Neural progenitor cell (in vitro differentiated cells): ENCODE results near the gene DCUN1D4. TPM values are rescaled to one million over a fixed set of nuclear protein-coding genes. Genes with fewer than 3 reads are reported as not detected.
A peak's percentile ranks its signal among the peaks of the same experiment; 100 is the strongest.

Source experiments
- DNase-seq: peaks from one replicate; pipeline ENCODE4 v3.0.0-alpha.2; 2016; ENCODE audit warnings: low spot score
- H2AFZ ChIP-seq: fragments of 200-600 bp; sonication (generic); replicated peaks from 2 replicates; pipeline ENCODE4 v1.6.1; 2016; ENCODE audit warnings: antibody characterized with exemption
- H3F3A ChIP-seq: fragments of 200-600 bp; sonication (generic); 2 replicates; pipeline ENCODE4 v1.6.1; 2016; ENCODE audit warnings: antibody characterized with exemption, low read depth
- H3K27ac ChIP-seq: fragments of 200-600 bp; sonication (generic); 2 replicates; pipeline ENCODE4 v1.5.1; 2016; ENCODE audit warnings: mild to moderate bottlenecking
- H3K27me3 ChIP-seq: fragments of 200-600 bp; sonication (generic); 2 replicates; pipeline ENCODE4 v1.6.1; 2016; ENCODE audit warnings: mild to moderate bottlenecking, moderate library complexity
- H3K36me3 ChIP-seq: fragments of 200-600 bp; sonication (generic); 2 replicates; pipeline ENCODE4 v1.5.1; 2016
- H3K4me1 ChIP-seq: fragments of 200-600 bp; sonication (generic); 2 replicates; pipeline ENCODE4 v1.6.1; 2016; ENCODE audit warnings: mixed run types
- H3K4me2 ChIP-seq: fragments of 200-600 bp; sonication (generic); 2 replicates; pipeline ENCODE4 v1.6.1; 2016
- H3K4me3 ChIP-seq: fragments of 200-600 bp; sonication (generic); 2 replicates; pipeline ENCODE4 v1.5.1; 2016
- H3K79me2 ChIP-seq: fragments of 200-600 bp; sonication (generic); 2 replicates; pipeline ENCODE4 v1.6.1; 2016; ENCODE audit warnings: low read depth
- H3K9ac ChIP-seq: fragments of 200-600 bp; sonication (generic); 2 replicates; pipeline ENCODE4 v1.6.1; 2016
- H3K9me3 ChIP-seq: fragments of 200-600 bp; sonication (generic); 2 replicates; pipeline ENCODE4 v1.5.1; 2016; ENCODE audit warnings: low read depth
- H4K20me1 ChIP-seq: fragments of 200-600 bp; sonication (generic); 2 replicates; pipeline ENCODE4 v1.6.1; 2016; ENCODE audit warnings: low read depth
- H3K27ac Mint-ChIP-seq: 3 replicates; pipeline ENCODE4 v1.8.0; 2021; ENCODE audit warnings: mixed read lengths
- H3K27me3 Mint-ChIP-seq: 2 replicates; pipeline ENCODE4 v1.8.0; 2022; ENCODE audit warnings: low read depth, mild to moderate bottlenecking, inconsistent platforms, moderate library complexity, mixed read lengths; ENCODE audit not compliant: insufficient read depth
- H3K36me3 Mint-ChIP-seq: 3 replicates; pipeline ENCODE4 v1.8.0; 2021; ENCODE audit warnings: mixed read lengths
- H3K4me1 Mint-ChIP-seq: 3 replicates; pipeline ENCODE4 v1.8.0; 2021; ENCODE audit warnings: mixed read lengths
- H3K4me3 Mint-ChIP-seq: 3 replicates; pipeline ENCODE4 v1.8.0; 2021; ENCODE audit warnings: mild to moderate bottlenecking, moderate library complexity, mixed read lengths
- H3K9me3 Mint-ChIP-seq: 3 replicates; pipeline ENCODE4 v1.8.0; 2020; ENCODE audit warnings: mixed read lengths
- CTCF ChIP-seq: fragments of 200-600 bp; sonication (generic); IDR thresholded peaks from 2 replicates; pipeline ENCODE4 v1.5.1; 2017; ENCODE audit warnings: antibody characterized with exemption, mild to moderate bottlenecking
- EZH2 ChIP-seq: fragments of 200-600 bp; sonication (generic); IDR thresholded peaks from 2 replicates; pipeline ENCODE4 v1.6.1; 2017; ENCODE audit warnings: antibody characterized with exemption, mild to moderate bottlenecking, moderate library complexity
- EZH2phosphoT487 ChIP-seq: fragments of 200-600 bp; sonication (generic); IDR thresholded peaks from 2 replicates; pipeline ENCODE4 v1.6.1; 2017; ENCODE audit warnings: antibody characterized with exemption
- total RNA-seq: library from RNA; depleted of rRNA; stranded (reverse); fragments of >200 nt; gene quantifications from 2 replicates; pipeline ENCODE4 v1.2.3, GENCODE V29; 2015; ENCODE audit warnings: low replicate concordance

Gene DCUN1D4
- total RNA-seq, 1 donor from 2014 or later = 180 TPM

GRCh38 chr4:51840781-51841180, 2.2 kb upstream of the DCUN1D4 start:
- no peaks in the 10 kb centered on the region for H3K36me3 Mint-ChIP-seq
- H3K4me3 Mint-ChIP-seq = no peak overlapping the region
- Histone ChIP-seq H2AFZ (no peak overlapping the region), H3K27me3 (peaks cover 13% of the 10 kb centered on the region), H3K9ac (no peak overlapping the region), H3K79me2 (peaks cover 22% of the 10 kb centered on the region), H3K4me1 (peaks cover 25% of the 10 kb centered on the region), H3K4me2 (no peak overlapping the region), H3K27ac (no peak overlapping the region), H3K36me3 (no peaks in the 10 kb centered on the region), H4K20me1 (peaks cover 10% of the 10 kb centered on the region), H3F3A (peaks cover 21% of the 10 kb centered on the region), H3K4me3 (no peak overlapping the region), H3K9me3 (no peaks in the 10 kb centered on the region)
- peaks cover 9% of the 10 kb centered on the region for H3K27me3 Mint-ChIP-seq
- DNase-seq = no peak
- TF ChIP-seq CTCF = no peak
- TF ChIP-seq EZH2phosphoT487 = no peak
- no peak for TF ChIP-seq EZH2
- peaks cover 27% of the 10 kb centered on the region for H3K4me1 Mint-ChIP-seq
- no peak overlapping the region for H3K27ac Mint-ChIP-seq
- no peaks in the 10 kb centered on the region for H3K9me3 Mint-ChIP-seq

- Histone ChIP-seq H3K4me1 (peaks cover 29% of the 10 kb centered on the region), H3K36me3 (no peaks in the 10 kb centered on the region), H3K4me2 (peak overlapping the region; percentile 96), H3K79me2 (peaks cover 35% of the 10 kb centered on the region), H3K9me3 (no peaks in the 10 kb centered on the region), H3K27me3 (peaks cover 13% of the 10 kb centered on the region), H3F3A (peaks cover 21% of the 10 kb centered on the region), H4K20me1 (peaks cover 23% of the 10 kb centered on the region), H3K4me3 (peak overlapping the region; percentile 91), H3K27ac (no peak overlapping the region), H2AFZ (peak overlapping the region; percentile 90), H3K9ac (no peak overlapping the region)
- H3K4me1 Mint-ChIP-seq = peaks cover 18% of the 10 kb centered on the region
- DNase-seq = peak; percentile 53
- peak overlapping the region; percentile 95 for H3K4me3 Mint-ChIP-seq
- H3K36me3 Mint-ChIP-seq = no peaks in the 10 kb centered on the region
- peaks cover 9% of the 10 kb centered on the region for H3K27me3 Mint-ChIP-seq
- peak overlapping the region; percentile 55 for H3K27ac Mint-ChIP-seq
- no peaks in the 10 kb centered on the region for H3K9me3 Mint-ChIP-seq
- TF ChIP-seq CTCF (no peak), EZH2 (no peak), EZH2phosphoT487 (no peak)
Observed at GRCh38 chr4:51842167-51842553, 793 bp upstream of the DCUN1D4 start.

- peaks cover 1% of the 10 kb centered on the region for H3K36me3 Mint-ChIP-seq
- Histone ChIP-seq H3K27ac (peak overlapping the region; percentile 88), H3K4me1 (peaks cover 43% of the 10 kb centered on the region), H3K27me3 (peaks cover 13% of the 10 kb centered on the region), H3K4me3 (peak overlapping the region; percentile 91), H3K9me3 (no peaks in the 10 kb centered on the region), H3K79me2 (peaks cover 49% of the 10 kb centered on the region), H3K9ac (peak overlapping the region; percentile 33), H3F3A (peaks cover 30% of the 10 kb centered on the region), H3K4me2 (peak overlapping the region; percentile 87), H4K20me1 (peaks cover 36% of the 10 kb centered on the region), H3K36me3 (no peaks in the 10 kb centered on the region), H2AFZ (no peak overlapping the region)
- no peaks in the 10 kb centered on the region for H3K9me3 Mint-ChIP-seq
- peak overlapping the region; percentile 92 for H3K4me3 Mint-ChIP-seq
- H3K4me1 Mint-ChIP-seq = peaks cover 29% of the 10 kb centered on the region
- no peak for TF ChIP-seq EZH2phosphoT487
- TF ChIP-seq CTCF = no peak
- no peak for TF ChIP-seq EZH2
- peaks cover 9% of the 10 kb centered on the region for H3K27me3 Mint-ChIP-seq
- DNase-seq = peak; percentile 78
- H3K27ac Mint-ChIP-seq = no peak overlapping the region
Observed at GRCh38 chr4:51843309-51844152, 578 bp downstream of the DCUN1D4 start.
